GM12864 (cell line): ENCODE data around the gene AGXT.
"Not testable (repeated sequence)": the region's sequence is repeated elsewhere in the genome, so short reads cannot be mapped to it uniquely, and the experiment has no call there.

Experiments
- DNase-seq: peaks from one replicate; pipeline ENCODE4 v3.0.0-alpha.2; 2011; ENCODE audit warnings: low read depth
- H3K4me3 ChIP-seq: 2 replicates; pipeline ENCODE4 v1.5.1; 2011; ENCODE audit warnings: mild to moderate bottlenecking, low read depth, low read length, control low read depth
- CTCF ChIP-seq: IDR thresholded peaks from 2 replicates; pipeline ENCODE4 v1.5.1; 2011; ENCODE audit warnings: low read depth, mild to moderate bottlenecking, moderate library complexity, low read length, control low read depth, inconsistent platforms; ENCODE audit errors: missing control alignments

AGXT gene

GRCh38 chr2:240834377-240834975 lies 34.1 kb upstream of the AGXT start:
- no peak overlapping the region for H3K4me3 ChIP-seq
- no peak for TF ChIP-seq CTCF
- DNase-seq: no peak

GRCh38 chr2:240835528-240835927 lies 33.1 kb upstream of the AGXT start:
- no peak for DNase-seq
- no peak overlapping the region for H3K4me3 ChIP-seq
- TF ChIP-seq CTCF: no peak

DNA sequence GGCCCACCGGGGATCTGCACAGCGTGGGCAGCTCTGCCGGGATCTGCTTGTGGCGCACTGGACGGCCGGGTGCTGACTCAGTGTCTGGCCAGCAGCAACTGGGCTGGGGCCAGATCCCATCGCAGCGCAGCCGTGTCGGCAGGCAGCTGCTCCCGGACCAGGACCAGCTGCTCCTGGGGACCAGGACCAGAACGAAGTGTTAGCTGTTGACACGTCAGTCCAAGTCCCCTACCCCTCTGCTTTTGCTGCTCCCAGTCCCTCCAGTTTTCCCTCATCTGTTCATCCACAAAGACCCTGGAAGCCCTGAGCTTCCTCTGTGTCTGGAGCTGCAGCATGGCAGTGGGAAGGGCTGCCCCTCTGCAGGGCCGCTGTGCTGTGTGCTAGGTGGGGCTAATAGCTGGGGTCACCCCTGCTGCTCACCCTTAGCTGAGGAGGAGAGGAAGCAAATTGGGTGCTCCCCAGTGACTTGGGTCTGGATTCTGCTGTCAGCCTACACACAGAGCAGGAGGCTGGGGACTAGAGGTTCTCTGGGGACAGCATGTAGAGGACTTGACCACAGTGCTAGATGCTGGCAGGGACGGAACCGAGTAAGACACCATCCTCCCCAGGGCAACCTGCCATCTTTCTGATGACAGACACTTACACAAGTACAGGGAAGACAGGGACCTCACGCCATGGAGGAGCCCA lies 31.7 kb upstream of the AGXT start:
- no peak for DNase-seq
- no peak overlapping the region for H3K4me3 ChIP-seq
- no peak for TF ChIP-seq CTCF

- TF ChIP-seq CTCF: no peak
- no peak for DNase-seq
- H3K4me3 ChIP-seq: no peak overlapping the region
Measured at GRCh38 chr2:240837621-240838020, 31.0 kb upstream of the AGXT start.

GRCh38 chr2:240839152-240840143 lies 29.2 kb upstream of the AGXT start:
- no peak for DNase-seq
- no peak for TF ChIP-seq CTCF

DNA sequence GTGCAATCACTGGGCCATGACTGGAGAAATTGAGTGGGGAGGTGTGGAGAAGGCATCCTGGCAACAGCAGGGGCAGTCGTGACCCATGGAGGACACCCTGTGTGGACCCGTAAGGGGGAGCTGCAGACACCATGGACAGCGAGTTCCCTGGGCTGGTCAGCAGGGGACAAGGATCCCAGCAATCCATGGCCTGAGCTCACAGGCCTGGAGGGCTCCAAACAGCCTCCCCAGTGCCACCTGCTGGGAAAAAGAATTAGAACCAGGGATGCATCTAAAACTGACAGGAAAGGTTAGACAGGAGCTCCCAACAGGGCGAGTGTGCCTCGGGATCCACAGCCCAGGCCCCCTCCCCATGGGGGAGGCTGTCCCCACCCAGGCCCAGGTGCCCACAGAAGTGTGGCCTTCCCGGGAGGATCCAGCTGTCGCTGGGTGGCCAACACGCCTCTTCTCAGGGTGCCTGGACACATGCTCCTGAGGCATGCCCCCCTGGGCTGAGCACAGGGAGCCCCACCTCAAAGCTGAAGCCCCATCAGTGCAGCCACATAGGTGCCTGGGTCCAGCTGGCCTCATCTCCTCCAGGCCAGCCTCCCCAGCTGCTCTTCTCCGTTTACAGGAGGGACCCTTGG lies 28.1 kb upstream of the AGXT start:
- peak; percentile 57 for TF ChIP-seq CTCF
- no peak for DNase-seq
- H3K4me3 ChIP-seq: no peak overlapping the region

More at GRCh38 chr2:240839152-240840143, 29.2 kb upstream of the AGXT start:
- H3K4me3 ChIP-seq: no peak overlapping the region

DNA sequence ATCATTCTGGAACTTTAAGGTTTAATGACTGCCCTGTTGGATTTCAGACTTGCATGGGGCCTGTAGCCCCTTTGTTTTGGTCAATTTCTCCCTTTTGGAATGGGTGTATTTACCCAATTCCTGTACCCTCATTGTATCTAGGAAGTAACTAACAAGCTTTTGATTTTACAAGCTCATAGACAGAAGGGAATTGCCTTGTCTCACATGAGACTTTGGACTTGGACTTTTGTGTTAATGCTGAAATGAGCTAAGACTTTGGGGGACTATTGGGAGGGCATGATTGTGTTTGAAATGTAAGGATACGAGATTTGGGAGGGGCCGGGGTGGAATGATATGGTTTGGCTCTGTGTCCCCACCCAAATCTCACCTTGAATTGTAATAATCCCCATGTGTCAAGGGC lies 22.3 kb upstream of the AGXT start:
- H3K4me3 ChIP-seq, DNase-seq: not testable (repeated sequence)
